Endodermal cell (in vitro differentiated cells): ENCODE measurements around the gene PKD1. TPM values are rescaled to one million over a fixed set of nuclear protein-coding genes. Genes with fewer than 3 reads are reported as not detected.
A peak's percentile ranks its signal among the peaks of the same experiment; 100 is the strongest.

Experiments
- DNase-seq: peaks from one replicate; pipeline ENCODE4 v3.0.0-alpha.2; 2017
- H3K27ac ChIP-seq: 2 replicates; pipeline ENCODE4 v1.5.1; 2013; ENCODE audit warnings: mild to moderate bottlenecking, low read depth, low read length, moderate library complexity
- H3K27me3 ChIP-seq: 2 replicates; pipeline ENCODE4 v1.6.1; 2013; ENCODE audit warnings: mild to moderate bottlenecking, low read length, moderate library complexity; ENCODE audit not compliant: insufficient read depth, control insufficient read depth, poor library complexity, severe bottlenecking
- H3K36me3 ChIP-seq: 2 replicates; pipeline ENCODE4 v1.7.0; 2013; ENCODE audit warnings: mild to moderate bottlenecking, low read length, moderate library complexity; ENCODE audit not compliant: control insufficient read depth, insufficient read depth
- H3K4me1 ChIP-seq: one replicate; pipeline ENCODE4 v1.7.0; 2013; ENCODE audit warnings: low read length; ENCODE audit not compliant: control insufficient read depth, insufficient read depth
- H3K4me3 ChIP-seq: 2 replicates; pipeline ENCODE4 v1.5.1; 2013; ENCODE audit warnings: mild to moderate bottlenecking, low read length, moderate library complexity
- H3K9ac ChIP-seq: 2 replicates; pipeline ENCODE4 v1.6.1; 2013; ENCODE audit warnings: mild to moderate bottlenecking, low read length, moderate library complexity; ENCODE audit not compliant: poor library complexity, severe bottlenecking; ENCODE audit errors: extremely low read depth
- H3K9me3 ChIP-seq: 2 replicates; pipeline ENCODE4 v1.6.1; 2013; ENCODE audit warnings: mild to moderate bottlenecking, low read length, moderate library complexity; ENCODE audit not compliant: control insufficient read depth
- H3K27ac Mint-ChIP-seq: 2 replicates; pipeline ENCODE4 v1.8.0; 2020; ENCODE audit warnings: mixed read lengths
- H3K27me3 Mint-ChIP-seq: 2 replicates; pipeline ENCODE4 v1.8.0; 2021; ENCODE audit warnings: mild to moderate bottlenecking, mixed read lengths; ENCODE audit not compliant: insufficient read depth
- H3K36me3 Mint-ChIP-seq: 2 replicates; pipeline ENCODE4 v1.8.0; 2020; ENCODE audit warnings: low read depth, mixed read lengths
- H3K4me1 Mint-ChIP-seq: 2 replicates; pipeline ENCODE4 v1.8.0; 2020; ENCODE audit warnings: mixed read lengths
- H3K4me3 Mint-ChIP-seq: 2 replicates; pipeline ENCODE4 v1.8.0; 2020; ENCODE audit warnings: mild to moderate bottlenecking, moderate library complexity, mixed read lengths
- H3K9me3 Mint-ChIP-seq: 2 replicates; pipeline ENCODE4 v1.8.0; 2020; ENCODE audit warnings: mild to moderate bottlenecking, mixed read lengths
- WGBS, 2 experiments: methylation state at CpG; one replicate each; pipeline versions ENCODE4 v1.1.5 to v1.1.7; 2013; ENCODE audit warnings: missing lambda C conversion rate in 2 of 2, mixed read lengths in 1 of 2; ENCODE audit not compliant: insufficient coverage in 1 of 2, insufficient read length in 1 of 2; 5-methylcytosine and 5-hydroxymethylcytosine counted together
- total RNA-seq, 2 donors: library from RNA; stranded (reverse); fragmentation: NEBNext Ultra II Directional in 1 of 2; extraction: Animal tissue kit (Norgen Biotek cat#: 25700) in 1 of 2; gene quantifications; 2 replicates in 1 of 2; 3 replicates in 1 of 2; pipeline ENCODE4 v1.2.1, GENCODE V29; 2021
- TF ChIP-seq, protein P1 (sequence below): fragments of 200-600 bp; sonication (generic); conservative IDR thresholded peaks from 2 replicates; pipeline ENCODE4 v1.5.0; 2021; ENCODE audit warnings: antibody characterized with exemption, mild to moderate bottlenecking

The PKD1 gene
- total RNA-seq, 2 donors from 2014 or later = 104 to 110 TPM

GRCh38 chr16:2046893-2047329, 88.8 kb downstream of the PKD1 start:
- DNase-seq = no peak
- peak overlapping the region; percentile 30 for H3K27ac Mint-ChIP-seq
- H3K4me3 Mint-ChIP-seq = peak overlapping the region; percentile 85
- H3K36me3 Mint-ChIP-seq = peaks cover 15% of the 10 kb centered on the region
- TF ChIP-seq, protein P1, sequence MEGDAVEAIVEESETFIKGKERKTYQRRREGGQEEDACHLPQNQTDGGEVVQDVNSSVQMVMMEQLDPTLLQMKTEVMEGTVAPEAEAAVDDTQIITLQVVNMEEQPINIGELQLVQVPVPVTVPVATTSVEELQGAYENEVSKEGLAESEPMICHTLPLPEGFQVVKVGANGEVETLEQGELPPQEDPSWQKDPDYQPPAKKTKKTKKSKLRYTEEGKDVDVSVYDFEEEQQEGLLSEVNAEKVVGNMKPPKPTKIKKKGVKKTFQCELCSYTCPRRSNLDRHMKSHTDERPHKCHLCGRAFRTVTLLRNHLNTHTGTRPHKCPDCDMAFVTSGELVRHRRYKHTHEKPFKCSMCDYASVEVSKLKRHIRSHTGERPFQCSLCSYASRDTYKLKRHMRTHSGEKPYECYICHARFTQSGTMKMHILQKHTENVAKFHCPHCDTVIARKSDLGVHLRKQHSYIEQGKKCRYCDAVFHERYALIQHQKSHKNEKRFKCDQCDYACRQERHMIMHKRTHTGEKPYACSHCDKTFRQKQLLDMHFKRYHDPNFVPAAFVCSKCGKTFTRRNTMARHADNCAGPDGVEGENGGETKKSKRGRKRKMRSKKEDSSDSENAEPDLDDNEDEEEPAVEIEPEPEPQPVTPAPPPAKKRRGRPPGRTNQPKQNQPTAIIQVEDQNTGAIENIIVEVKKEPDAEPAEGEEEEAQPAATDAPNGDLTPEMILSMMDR = no peak
- peak overlapping the region; percentile 87 for H3K4me3 ChIP-seq
- peak overlapping the region; percentile 51 for H3K9ac ChIP-seq
- no peaks in the 10 kb centered on the region for H3K27me3 Mint-ChIP-seq
- no peak overlapping the region for H3K27ac ChIP-seq
- peaks cover 9% of the 10 kb centered on the region for H3K36me3 ChIP-seq
- no peaks in the 10 kb centered on the region for H3K27me3 ChIP-seq
- H3K4me1 ChIP-seq = no peaks in the 10 kb centered on the region
- no peaks in the 10 kb centered on the region for H3K9me3 ChIP-seq
- no peaks in the 10 kb centered on the region for H3K9me3 Mint-ChIP-seq
- WGBS, 2 experiments = 45 to 47% methylated on average over 5 to 8 of the region's 8 CpGs
- peaks cover 11% of the 10 kb centered on the region for H3K4me1 Mint-ChIP-seq

DNA sequence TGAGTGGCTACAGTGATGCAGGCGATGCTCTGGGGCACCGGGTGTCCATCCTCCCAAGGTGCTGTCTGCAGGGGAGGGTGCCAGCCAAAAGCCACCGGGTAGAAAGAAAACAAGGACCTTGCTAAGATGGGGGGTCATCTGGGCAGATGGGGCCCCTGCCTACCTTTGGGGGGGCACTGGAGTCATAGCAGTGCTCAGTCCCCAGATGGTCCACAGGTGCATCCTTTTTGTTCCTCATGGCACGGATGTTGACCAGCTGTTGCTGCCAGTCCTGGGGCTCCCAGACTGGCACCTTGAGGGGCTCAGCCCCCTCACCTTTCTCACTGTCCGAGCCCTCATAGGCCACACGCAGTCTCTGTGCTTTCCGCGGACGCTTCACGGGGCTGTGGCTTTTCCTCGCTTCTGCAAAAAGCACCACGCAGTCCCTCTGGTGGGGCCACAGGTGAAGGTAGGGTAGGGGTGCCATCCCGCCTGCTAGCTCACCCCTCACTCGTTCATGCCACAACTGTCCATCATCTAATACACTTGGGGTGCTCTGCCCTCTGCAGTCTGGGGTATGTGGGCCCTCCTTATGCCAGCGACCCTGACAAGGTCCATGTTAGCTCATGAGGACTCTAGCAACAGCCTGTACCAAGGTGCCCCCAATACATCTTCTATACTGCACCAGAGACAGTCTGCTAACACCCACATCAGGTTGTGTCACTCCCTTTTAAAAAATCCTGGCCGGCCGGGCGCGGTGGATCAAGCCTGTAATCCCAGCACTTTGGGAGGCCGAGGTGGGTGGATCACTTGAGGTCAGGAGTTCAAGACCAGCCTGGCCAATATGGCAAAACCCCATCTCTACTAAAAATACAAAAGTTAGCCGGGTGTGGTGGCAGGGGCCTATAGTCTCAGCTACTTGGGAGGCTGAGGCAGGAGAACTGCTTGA, 89.5 kb downstream of the PKD1 start:
- Histone ChIP-seq H3K27ac (no peak overlapping the region), H3K4me3 (peak overlapping the region; percentile 87), H3K9ac (no peak overlapping the region), H3K9me3 (no peaks in the 10 kb centered on the region), H3K27me3 (no peaks in the 10 kb centered on the region), H3K4me1 (no peaks in the 10 kb centered on the region), H3K36me3 (peaks cover 7% of the 10 kb centered on the region)
- H3K4me3 Mint-ChIP-seq = peak overlapping the region; percentile 85
- DNase-seq = no peak
- H3K27me3 Mint-ChIP-seq = no peaks in the 10 kb centered on the region
- no peaks in the 10 kb centered on the region for H3K9me3 Mint-ChIP-seq
- H3K27ac Mint-ChIP-seq = no peak overlapping the region
- H3K36me3 Mint-ChIP-seq = peaks cover 11% of the 10 kb centered on the region
- TF ChIP-seq, protein P1 = no peak
- 96 to 98% methylated on average over 8 to 21 of the region's 21 CpGs for WGBS, 2 experiments
- H3K4me1 Mint-ChIP-seq = peaks cover 11% of the 10 kb centered on the region

DNA sequence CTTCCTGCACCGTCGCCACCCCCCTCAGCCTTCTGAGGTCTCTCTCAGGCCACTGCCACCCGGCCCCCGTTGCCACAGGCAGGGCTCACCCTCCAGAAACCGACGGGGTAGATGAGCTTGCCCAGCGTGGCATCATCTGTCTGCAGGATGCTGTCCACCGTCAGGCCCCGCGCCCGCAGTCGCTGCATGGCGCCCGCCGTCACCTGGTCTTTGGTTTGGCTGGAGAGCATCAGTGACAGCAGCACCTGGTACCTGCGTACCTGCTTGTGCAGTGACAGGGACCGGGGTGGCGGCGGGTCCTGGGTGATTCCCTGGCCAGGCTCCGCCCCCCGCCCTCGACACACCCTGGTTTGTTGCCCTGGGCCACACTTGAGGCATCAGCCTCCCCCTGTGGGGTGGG, 91.2 kb downstream of the PKD1 start:
- peaks cover 2% of the 10 kb centered on the region for H3K36me3 Mint-ChIP-seq
- WGBS, 2 experiments = 93 to 97% methylated on average over 16 to 22 of the region's 22 CpGs
- Histone ChIP-seq H3K36me3 (no peaks in the 10 kb centered on the region), H3K27ac (no peak overlapping the region), H3K4me3 (no peak overlapping the region), H3K9ac (no peak overlapping the region), H3K27me3 (no peaks in the 10 kb centered on the region), H3K4me1 (peaks cover 3% of the 10 kb centered on the region), H3K9me3 (no peaks in the 10 kb centered on the region)
- no peak for DNase-seq
- peaks cover 14% of the 10 kb centered on the region for H3K4me1 Mint-ChIP-seq
- no peaks in the 10 kb centered on the region for H3K27me3 Mint-ChIP-seq
- no peaks in the 10 kb centered on the region for H3K9me3 Mint-ChIP-seq
- TF ChIP-seq, protein P1 = no peak
- H3K27ac Mint-ChIP-seq = no peak overlapping the region
- no peak overlapping the region for H3K4me3 Mint-ChIP-seq
